Esophagus squamous epithelium (tissue), 5 donors: ENCODE measurements around the gene HIVEP1. TPM values are rescaled to one million over a fixed set of nuclear protein-coding genes. Genes with fewer than 3 reads are reported as not detected.

Experiments used
- DNase-seq: peaks from one replicate; lab custom pipeline; 2025; lab: John Stamatoyannopoulos, UW
- H3K27ac ChIP-seq, 4 donors: fragments of 200-600 bp; sonication (generic); one replicate each; pipeline ENCODE4 v1.5.1; 2016 to 2019; ENCODE audit warnings: mild to moderate bottlenecking in 1 of 4
- H3K27me3 ChIP-seq, 4 donors: fragments of 200-600 bp; sonication (generic); 1 replicate in 3 of 4; 2 replicates in 1 of 4; pipeline versions ENCODE4 v1.5.1 to v1.6.0; 2017 to 2021; ENCODE audit warnings: antibody characterized with exemption in 1 of 4
- H3K36me3 ChIP-seq, 3 donors: fragments of 200-600 bp; sonication (generic); one replicate each; pipeline ENCODE4 v1.5.1; 2016 to 2019
- H3K4me1 ChIP-seq, 3 donors: fragments of 200-600 bp; sonication (generic); one replicate each; pipeline ENCODE4 v1.5.1; 2017 to 2019
- H3K4me3 ChIP-seq, 4 donors: fragments of 200-600 bp; sonication (generic); 1 replicate in 3 of 4; 2 replicates in 1 of 4; pipeline ENCODE4 v1.5.1; 2016 to 2019; ENCODE audit warnings: mild to moderate bottlenecking in 2 of 4, moderate library complexity in 1 of 4
- H3K9me3 ChIP-seq, 3 donors: fragments of 200-600 bp; sonication (generic); one replicate each; pipeline ENCODE4 v1.5.1; 2016 to 2019
- POLR2A ChIP-seq, 4 donors: fragments of 450-650 bp; IDR thresholded peaks; one replicate each; pipeline ENCODE4 v1.6.1; 2017; ENCODE audit warnings: antibody characterized with exemption in 4 of 4, mild to moderate bottlenecking in 4 of 4, moderate library complexity in 3 of 4
- WGBS, 2 donors: methylation state at CpG; one replicate each; pipeline ENCODE4 v1.1.5; 2018; 5-methylcytosine and 5-hydroxymethylcytosine counted together
- intact Hi-C: fragments of 100-400 bp; cut with DNase I; formaldehyde crosslinking; loops from one replicate; pipeline ENCODE4 v1.15.0; 2022
- total RNA-seq, 4 donors: library from RNA; depleted of rRNA; stranded (reverse); fragments of >200 nt; gene quantifications; one replicate each; pipeline ENCODE4 v1.1.0, GENCODE V29; 2016
- TF ChIP-seq, protein P1 (sequence below), 6 experiments: fragments of 450-650 bp in 4 of 6; fragments of 200-600 bp in 2 of 6; sonication (generic) in 2 of 6; IDR thresholded peaks; one replicate each; pipeline ENCODE4 v1.5.1; 2016 to 2019; ENCODE audit warnings: antibody characterized with exemption in 6 of 6, mild to moderate bottlenecking in 4 of 6, moderate library complexity in 4 of 6
- donor health status: DM: yes; HTN: yes; CAD: no.

Gene HIVEP1
- total RNA-seq, 4 donors from 2014 or later, result 11.0 to 22.3 (median 20.7) TPM

DNA sequence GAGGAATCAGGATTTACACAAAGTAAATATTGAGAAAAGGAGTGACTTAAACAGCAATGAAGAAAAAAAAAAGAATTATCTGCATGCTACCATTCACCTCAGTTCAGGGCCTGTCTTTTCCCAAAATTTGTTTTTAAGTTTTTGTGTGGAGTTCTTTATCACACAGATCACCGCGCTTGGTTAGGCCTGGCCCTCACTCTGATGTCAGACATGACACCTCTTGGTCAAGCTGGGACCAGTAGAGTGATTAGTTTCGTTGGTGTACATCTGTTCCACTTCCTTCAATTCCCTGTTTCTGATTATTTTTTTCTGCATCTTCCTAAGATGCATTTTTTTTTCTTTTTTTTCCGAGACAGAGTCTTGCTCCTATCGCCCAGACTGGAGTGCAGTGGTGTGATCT, 34.9 kb upstream of the HIVEP1 start:
- TF ChIP-seq, protein P1, sequence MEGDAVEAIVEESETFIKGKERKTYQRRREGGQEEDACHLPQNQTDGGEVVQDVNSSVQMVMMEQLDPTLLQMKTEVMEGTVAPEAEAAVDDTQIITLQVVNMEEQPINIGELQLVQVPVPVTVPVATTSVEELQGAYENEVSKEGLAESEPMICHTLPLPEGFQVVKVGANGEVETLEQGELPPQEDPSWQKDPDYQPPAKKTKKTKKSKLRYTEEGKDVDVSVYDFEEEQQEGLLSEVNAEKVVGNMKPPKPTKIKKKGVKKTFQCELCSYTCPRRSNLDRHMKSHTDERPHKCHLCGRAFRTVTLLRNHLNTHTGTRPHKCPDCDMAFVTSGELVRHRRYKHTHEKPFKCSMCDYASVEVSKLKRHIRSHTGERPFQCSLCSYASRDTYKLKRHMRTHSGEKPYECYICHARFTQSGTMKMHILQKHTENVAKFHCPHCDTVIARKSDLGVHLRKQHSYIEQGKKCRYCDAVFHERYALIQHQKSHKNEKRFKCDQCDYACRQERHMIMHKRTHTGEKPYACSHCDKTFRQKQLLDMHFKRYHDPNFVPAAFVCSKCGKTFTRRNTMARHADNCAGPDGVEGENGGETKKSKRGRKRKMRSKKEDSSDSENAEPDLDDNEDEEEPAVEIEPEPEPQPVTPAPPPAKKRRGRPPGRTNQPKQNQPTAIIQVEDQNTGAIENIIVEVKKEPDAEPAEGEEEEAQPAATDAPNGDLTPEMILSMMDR (IDR thresholded peaks at IDR 0.05), result no peak
- TF ChIP-seq POLR2A (IDR thresholded peaks at IDR 0.05), result no peak
- Histone ChIP-seq H3K4me1 (peaks cover 0 to 16% (median 0%) of the 10 kb centered on the region in 3 donors), H3K36me3 (no peaks in the 10 kb centered on the region), H3K9me3 (no peaks in the 10 kb centered on the region), H3K27me3 (no peaks in the 10 kb centered on the region), H3K4me3 (no peak overlapping the region), H3K27ac (no peak overlapping the region)
- intact Hi-C loops, result no loop called here
- 89 to 96% methylated on average over 5 of the region's 5 CpGs for whole genome bisulfite sequencing, 2 donors
- no peak for DNase-seq

- peaks cover 0 to 16% (median 0%) of the 10 kb centered on the region in 3 donors for H3K4me1 ChIP-seq
- 94% methylated on average over 3 of the region's 3 CpGs for WGBS, 2 donors
- no peaks in the 10 kb centered on the region for H3K27me3 ChIP-seq
- no peak for TF ChIP-seq POLR2A (IDR thresholded peaks at IDR 0.05)
- TF ChIP-seq, protein P1 (IDR thresholded peaks at IDR 0.05), result no peak
- H3K36me3 ChIP-seq, result no peaks in the 10 kb centered on the region
- H3K9me3 ChIP-seq, result no peaks in the 10 kb centered on the region
- intact Hi-C loops, result no loop called here
- H3K4me3 ChIP-seq, result no peak overlapping the region
- DNase-seq, result no peak
- H3K27ac ChIP-seq, result no peak overlapping the region
Observed at GRCh38 chr6:11977738-11978137, 34.4 kb upstream of the HIVEP1 start.

GRCh38 chr6:11978169-11978987, 33.7 kb upstream of the HIVEP1 start:
- intact Hi-C loops, result no loop called here
- peaks cover 0 to 18% (median 0%) of the 10 kb centered on the region in 3 donors for H3K4me1 ChIP-seq
- H3K4me3 ChIP-seq, result no peak overlapping the region
- 15 to 50% methylated on average over 1 of the region's 1 CpG for WGBS, 2 donors
- H3K27me3 ChIP-seq, result no peaks in the 10 kb centered on the region
- no peaks in the 10 kb centered on the region for H3K9me3 ChIP-seq
- no peak for DNase-seq
- no peaks in the 10 kb centered on the region for H3K36me3 ChIP-seq
- TF ChIP-seq, protein P1 (IDR thresholded peaks at IDR 0.05), result no peak
- no peak for TF ChIP-seq POLR2A (IDR thresholded peaks at IDR 0.05)
- no peak overlapping the region for H3K27ac ChIP-seq

- Histone ChIP-seq H3K36me3 (no peaks in the 10 kb centered on the region), H3K27me3 (no peaks in the 10 kb centered on the region), H3K4me1 (peaks cover 0 to 20% (median 0%) of the 10 kb centered on the region in 3 donors), H3K27ac (no peak overlapping the region), H3K9me3 (no peaks in the 10 kb centered on the region), H3K4me3 (no peak overlapping the region)
- no peak for TF ChIP-seq POLR2A (IDR thresholded peaks at IDR 0.05)
- TF ChIP-seq, protein P1 (IDR thresholded peaks at IDR 0.05), result no peak
- no peak for DNase-seq
- 90 to 97% methylated on average over 5 to 6 of the region's 6 CpGs for WGBS, 2 donors
- intact Hi-C loops, result no loop called here
Observed at GRCh38 chr6:11979866-11980265, 32.2 kb upstream of the HIVEP1 start.

DNA sequence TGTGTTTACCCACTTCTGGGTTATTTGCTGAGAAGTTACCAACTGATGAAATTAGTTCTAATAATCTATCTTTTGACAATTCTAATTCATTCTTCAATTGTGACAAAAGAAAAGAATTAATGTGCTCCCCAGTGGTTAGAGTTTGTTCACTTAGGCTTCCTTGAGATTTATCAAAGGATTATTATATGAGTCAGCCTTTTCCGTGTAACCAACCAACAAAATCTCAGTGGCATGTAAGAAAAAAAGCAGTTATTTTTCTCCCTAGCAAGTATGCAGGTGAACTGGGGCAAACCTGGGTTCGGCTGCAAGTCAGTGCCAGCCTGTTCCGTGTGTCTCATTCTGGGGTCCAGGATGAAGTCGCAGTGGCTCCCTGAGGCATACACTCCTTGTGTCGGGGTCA, 28.8 kb upstream of the HIVEP1 start:
- no peak for DNase-seq
- no peak overlapping the region for H3K27ac ChIP-seq
- H3K36me3 ChIP-seq, result no peaks in the 10 kb centered on the region
- no peak for TF ChIP-seq POLR2A (IDR thresholded peaks at IDR 0.05)
- TF ChIP-seq, protein P1 (IDR thresholded peaks at IDR 0.05), result no peak
- H3K4me1 ChIP-seq, result peaks cover 0 to 4% (median 0%) of the 10 kb centered on the region in 3 donors
- intact Hi-C loops, result no loop called here
- H3K4me3 ChIP-seq, result no peak overlapping the region
- H3K27me3 ChIP-seq, result no peaks in the 10 kb centered on the region
- WGBS, 2 donors, result 26 to 36% methylated on average over 5 of the region's 5 CpGs
- no peaks in the 10 kb centered on the region for H3K9me3 ChIP-seq
